Peyer's patch (tissue), 4 donors: ENCODE measurements around the gene DNAJC8. TPM values are rescaled to one million over a fixed set of nuclear protein-coding genes. Genes with fewer than 3 reads are reported as not detected.

ENCODE experiments used
- DNase-seq, 3 donors: peaks; one replicate each; pipeline ENCODE4 v3.0.0-alpha.2; 2017 to 2019
- H3K27ac ChIP-seq, 4 donors: fragments of 200-600 bp; sonication (generic); one replicate each; pipeline ENCODE4 v1.5.1; 2016 to 2019
- H3K27me3 ChIP-seq, 2 donors: fragments of 200-600 bp; sonication (generic); one replicate each; pipeline ENCODE4 v1.5.1; 2019
- H3K36me3 ChIP-seq, 3 donors: fragments of 200-600 bp; sonication (generic); one replicate each; pipeline ENCODE4 v1.5.1; 2016 to 2019
- H3K4me1 ChIP-seq, 4 donors: fragments of 200-600 bp; sonication (generic); one replicate each; pipeline ENCODE4 v1.5.1; 2016 to 2019
- H3K4me3 ChIP-seq, 4 donors: fragments of 200-600 bp; sonication (generic); 1 replicate in 3 of 4; 2 replicates in 1 of 4; pipeline ENCODE4 v1.5.1; 2016 to 2019; ENCODE audit warnings: mild to moderate bottlenecking in 1 of 4
- H3K9me3 ChIP-seq, 4 donors: fragments of 200-600 bp; sonication (generic); one replicate each; pipeline ENCODE4 v1.5.1; 2016 to 2019; ENCODE audit warnings: mild to moderate bottlenecking in 1 of 4
- POLR2A ChIP-seq, 2 donors: fragments of 450-650 bp; IDR thresholded peaks; one replicate each; pipeline ENCODE4 v1.5.1; 2017; ENCODE audit warnings: antibody characterized with exemption in 2 of 2, mild to moderate bottlenecking in 2 of 2, moderate library complexity in 2 of 2
- total RNA-seq, 4 donors: library from RNA; depleted of rRNA; stranded (reverse); fragments of >200 nt; gene quantifications; one replicate each; pipeline ENCODE4 v1.1.0, GENCODE V29; 2016
- TF ChIP-seq, protein P1 (sequence below), 6 experiments: fragments of 450-650 bp in 4 of 6; fragments of 200-600 bp in 2 of 6; sonication (generic) in 1 of 6; IDR thresholded peaks; one replicate each; pipeline ENCODE4 v1.5.1; 2017 to 2019; ENCODE audit warnings: antibody characterized with exemption in 6 of 6, mild to moderate bottlenecking in 3 of 6, moderate library complexity in 1 of 6

Gene DNAJC8, protein sequence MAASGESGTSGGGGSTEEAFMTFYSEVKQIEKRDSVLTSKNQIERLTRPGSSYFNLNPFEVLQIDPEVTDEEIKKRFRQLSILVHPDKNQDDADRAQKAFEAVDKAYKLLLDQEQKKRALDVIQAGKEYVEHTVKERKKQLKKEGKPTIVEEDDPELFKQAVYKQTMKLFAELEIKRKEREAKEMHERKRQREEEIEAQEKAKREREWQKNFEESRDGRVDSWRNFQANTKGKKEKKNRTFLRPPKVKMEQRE
- 10 to 100 TPM; 25.9 to 52.8 (median 33.0) TPM for total RNA-seq

DNA sequence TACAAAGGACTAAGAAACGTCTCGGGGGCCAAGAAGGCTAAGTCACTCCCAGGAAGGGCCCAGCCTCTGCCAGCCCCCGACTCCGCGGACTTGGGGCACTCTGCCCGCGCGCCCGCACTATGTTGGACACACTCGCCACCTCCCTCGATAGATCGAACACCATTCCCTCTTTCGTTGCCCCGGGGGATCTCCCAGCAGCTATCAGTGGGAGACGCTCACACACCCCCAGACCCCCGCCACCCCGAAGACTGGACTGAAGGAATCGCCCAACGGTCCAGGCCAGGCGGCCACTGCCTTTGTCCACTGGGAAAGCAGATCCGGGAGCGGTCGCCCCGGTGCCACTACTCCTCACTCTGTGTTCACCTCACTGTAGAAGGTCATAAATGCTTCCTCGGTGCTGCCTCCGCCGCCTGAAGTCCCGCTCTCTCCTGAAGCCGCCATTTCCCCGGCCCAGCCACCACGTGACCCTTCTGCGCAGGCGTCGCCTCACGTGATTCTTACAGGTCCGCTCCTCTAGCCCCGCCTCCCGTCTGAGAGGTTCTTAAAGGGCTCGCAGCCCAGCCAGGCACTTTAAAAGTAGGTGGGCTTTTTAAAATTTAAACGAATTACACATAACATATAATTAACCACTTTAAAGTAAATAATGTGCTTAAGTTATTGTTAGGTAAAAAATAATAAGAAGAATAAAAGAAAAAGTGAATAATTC, at the start of gene DNAJC8:
TSS of gene DNAJC8 (minus strand) at position 472 of the 706 bp plus-strand sequence. CDS start at position 441, 31 bp downstream.
- Histone ChIP-seq H3K9me3 (no peaks in the 10 kb centered on the region), H3K4me3 (peak within 1 kb of the TSS; percentile 72 to 97 (median 86)), H3K36me3 (peaks cover 0 to 16% (median 6%) of the 10 kb centered on the region in 3 donors), H3K27ac (peak within 1 kb of the TSS; percentile 65 to 85 (median 76)), H3K27me3 (no peaks in the 10 kb centered on the region), H3K4me1 (peaks cover 0 to 34% (median 12%) of the 10 kb centered on the region in 4 donors)
- DNase-seq = peak; percentile 94 to 99 (median 99)
- TF ChIP-seq, protein P1, sequence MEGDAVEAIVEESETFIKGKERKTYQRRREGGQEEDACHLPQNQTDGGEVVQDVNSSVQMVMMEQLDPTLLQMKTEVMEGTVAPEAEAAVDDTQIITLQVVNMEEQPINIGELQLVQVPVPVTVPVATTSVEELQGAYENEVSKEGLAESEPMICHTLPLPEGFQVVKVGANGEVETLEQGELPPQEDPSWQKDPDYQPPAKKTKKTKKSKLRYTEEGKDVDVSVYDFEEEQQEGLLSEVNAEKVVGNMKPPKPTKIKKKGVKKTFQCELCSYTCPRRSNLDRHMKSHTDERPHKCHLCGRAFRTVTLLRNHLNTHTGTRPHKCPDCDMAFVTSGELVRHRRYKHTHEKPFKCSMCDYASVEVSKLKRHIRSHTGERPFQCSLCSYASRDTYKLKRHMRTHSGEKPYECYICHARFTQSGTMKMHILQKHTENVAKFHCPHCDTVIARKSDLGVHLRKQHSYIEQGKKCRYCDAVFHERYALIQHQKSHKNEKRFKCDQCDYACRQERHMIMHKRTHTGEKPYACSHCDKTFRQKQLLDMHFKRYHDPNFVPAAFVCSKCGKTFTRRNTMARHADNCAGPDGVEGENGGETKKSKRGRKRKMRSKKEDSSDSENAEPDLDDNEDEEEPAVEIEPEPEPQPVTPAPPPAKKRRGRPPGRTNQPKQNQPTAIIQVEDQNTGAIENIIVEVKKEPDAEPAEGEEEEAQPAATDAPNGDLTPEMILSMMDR (IDR thresholded peaks at IDR 0.05) = no peak
- TF ChIP-seq POLR2A (IDR thresholded peaks at IDR 0.05) = peak; percentile 66 to 71

DNA sequence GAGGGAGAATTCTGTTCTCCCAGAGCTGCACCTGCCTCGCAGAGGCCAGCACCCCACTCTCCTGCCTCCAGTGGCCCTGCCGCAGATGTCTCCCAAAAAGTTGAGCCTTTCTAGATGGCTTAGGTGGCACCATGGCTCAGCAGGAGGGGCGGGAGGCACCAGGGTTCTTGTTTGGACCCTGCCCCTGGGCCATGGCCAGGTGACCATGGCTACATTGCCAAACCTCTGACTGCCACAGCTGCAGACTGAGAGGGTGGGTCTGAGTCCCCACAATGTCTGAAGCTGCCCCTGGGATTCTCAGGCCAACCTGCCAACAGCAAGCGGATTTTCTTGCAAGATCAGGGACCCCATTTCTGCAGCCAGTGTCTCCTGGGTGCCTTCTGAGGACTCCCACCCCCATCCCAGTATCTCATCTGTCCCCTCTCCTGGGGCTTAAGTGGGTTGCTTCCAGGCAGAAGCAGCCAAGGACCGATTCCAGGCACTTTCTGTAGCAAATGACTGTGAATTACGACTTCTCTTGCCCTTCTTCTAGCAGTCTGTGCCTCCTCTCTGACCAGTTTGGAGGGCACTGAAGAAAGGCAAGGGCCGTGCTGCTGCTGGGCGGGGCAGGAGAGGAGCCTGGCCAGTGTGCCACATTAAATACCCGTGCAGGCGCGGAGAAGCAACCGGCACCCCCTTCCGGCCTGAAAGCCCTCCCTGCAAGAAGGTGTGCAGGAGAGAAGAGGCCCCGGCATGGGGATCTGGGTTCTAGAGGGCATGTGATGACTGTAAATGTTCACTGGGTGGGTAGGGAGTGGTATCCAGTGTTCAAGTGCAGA, 49.0 kb upstream of the DNAJC8 start:
- DNase-seq = no peak
- H3K9me3 ChIP-seq = no peaks in the 10 kb centered on the region
- no peak overlapping the region for H3K4me3 ChIP-seq
- peak overlapping the region in 2 of 4 donors; percentile 57 to 73 for H3K27ac ChIP-seq
- TF ChIP-seq, protein P1 (IDR thresholded peaks at IDR 0.05) = no peak
- TF ChIP-seq POLR2A (IDR thresholded peaks at IDR 0.05) = no peak
- H3K4me1 ChIP-seq = peaks cover 0 to 24% (median 3%) of the 10 kb centered on the region in 4 donors
- H3K36me3 ChIP-seq = peaks cover 0 to 52% (median 0%) of the 10 kb centered on the region in 3 donors
- H3K27me3 ChIP-seq = no peaks in the 10 kb centered on the region

DNA sequence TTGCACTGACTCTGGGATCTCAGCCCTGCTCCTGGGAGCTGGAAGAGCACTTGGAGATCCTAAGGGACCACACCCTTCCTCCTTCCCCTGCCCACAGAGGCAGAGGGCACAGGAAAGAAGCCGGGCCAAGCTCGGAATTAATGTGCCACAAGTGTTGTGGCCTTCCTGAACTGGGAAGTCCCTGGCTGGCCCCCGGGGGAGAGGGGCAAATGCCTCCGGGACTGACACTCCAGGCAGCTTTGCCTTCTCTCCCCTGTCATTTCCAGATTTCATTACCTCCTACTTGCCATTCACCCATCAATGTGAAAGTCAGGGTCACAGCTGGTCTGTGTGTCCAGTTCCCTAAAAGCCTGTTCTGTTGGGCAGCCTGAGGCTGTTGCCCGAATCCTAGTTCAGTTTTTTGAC, 48.1 kb upstream of the DNAJC8 start:
- H3K9me3 ChIP-seq = no peaks in the 10 kb centered on the region
- TF ChIP-seq, protein P1 (IDR thresholded peaks at IDR 0.05) = no peak
- TF ChIP-seq POLR2A (IDR thresholded peaks at IDR 0.05) = no peak
- no peak overlapping the region for H3K4me3 ChIP-seq
- H3K27ac ChIP-seq = peak overlapping the region in 2 of 4 donors; percentile 28 to 65
- H3K27me3 ChIP-seq = no peaks in the 10 kb centered on the region
- peaks cover 0 to 57% (median 0%) of the 10 kb centered on the region in 3 donors for H3K36me3 ChIP-seq
- H3K4me1 ChIP-seq = peaks cover 0 to 24% (median 3%) of the 10 kb centered on the region in 4 donors
- DNase-seq = no peak

DNA sequence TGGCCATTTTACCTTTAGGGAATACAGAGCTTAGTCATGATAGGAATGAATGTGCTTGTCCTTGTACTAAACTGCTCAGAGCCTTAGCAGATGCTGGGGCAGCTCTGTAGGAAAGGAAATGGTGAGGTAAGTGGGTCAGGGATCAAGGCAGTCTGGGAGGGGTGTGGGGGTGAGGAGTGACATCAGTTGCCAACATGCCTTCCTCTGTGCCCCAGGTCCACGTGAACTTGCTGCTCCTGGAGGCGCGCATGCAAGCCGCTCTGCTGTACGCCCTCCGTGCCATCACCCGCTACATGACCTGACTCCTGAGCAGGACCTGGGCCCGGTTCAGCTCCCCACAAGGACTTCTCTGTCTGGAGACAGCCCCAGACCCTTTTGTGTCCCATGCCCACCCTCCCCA, 47.7 kb upstream of the DNAJC8 start:
- no peak overlapping the region for H3K4me3 ChIP-seq
- peaks cover 0 to 24% (median 3%) of the 10 kb centered on the region in 4 donors for H3K4me1 ChIP-seq
- H3K9me3 ChIP-seq = no peaks in the 10 kb centered on the region
- no peak for TF ChIP-seq POLR2A (IDR thresholded peaks at IDR 0.05)
- TF ChIP-seq, protein P1 (IDR thresholded peaks at IDR 0.05) = no peak
- DNase-seq = no peak
- H3K36me3 ChIP-seq = peaks cover 0 to 62% (median 0%) of the 10 kb centered on the region in 3 donors
- H3K27ac ChIP-seq = peak overlapping the region in 2 of 4 donors; percentile 28 to 64
- no peaks in the 10 kb centered on the region for H3K27me3 ChIP-seq

GRCh38 chr1:28279721-28280120, 46.9 kb upstream of the DNAJC8 start:
- no peak for DNase-seq
- TF ChIP-seq POLR2A (IDR thresholded peaks at IDR 0.05) = no peak
- TF ChIP-seq, protein P1 (IDR thresholded peaks at IDR 0.05) = no peak
- Histone ChIP-seq H3K4me1 (peaks cover 0 to 24% (median 3%) of the 10 kb centered on the region in 4 donors), H3K4me3 (no peak overlapping the region), H3K9me3 (no peaks in the 10 kb centered on the region), H3K36me3 (peaks cover 0 to 70% (median 0%) of the 10 kb centered on the region in 3 donors), H3K27me3 (no peaks in the 10 kb centered on the region), H3K27ac (no peak overlapping the region)
